ENCODE data around the gene ZBTB22.
A peak's percentile ranks its signal among the peaks of the same experiment; 100 is the strongest.

ZBTB22 gene

DNA sequence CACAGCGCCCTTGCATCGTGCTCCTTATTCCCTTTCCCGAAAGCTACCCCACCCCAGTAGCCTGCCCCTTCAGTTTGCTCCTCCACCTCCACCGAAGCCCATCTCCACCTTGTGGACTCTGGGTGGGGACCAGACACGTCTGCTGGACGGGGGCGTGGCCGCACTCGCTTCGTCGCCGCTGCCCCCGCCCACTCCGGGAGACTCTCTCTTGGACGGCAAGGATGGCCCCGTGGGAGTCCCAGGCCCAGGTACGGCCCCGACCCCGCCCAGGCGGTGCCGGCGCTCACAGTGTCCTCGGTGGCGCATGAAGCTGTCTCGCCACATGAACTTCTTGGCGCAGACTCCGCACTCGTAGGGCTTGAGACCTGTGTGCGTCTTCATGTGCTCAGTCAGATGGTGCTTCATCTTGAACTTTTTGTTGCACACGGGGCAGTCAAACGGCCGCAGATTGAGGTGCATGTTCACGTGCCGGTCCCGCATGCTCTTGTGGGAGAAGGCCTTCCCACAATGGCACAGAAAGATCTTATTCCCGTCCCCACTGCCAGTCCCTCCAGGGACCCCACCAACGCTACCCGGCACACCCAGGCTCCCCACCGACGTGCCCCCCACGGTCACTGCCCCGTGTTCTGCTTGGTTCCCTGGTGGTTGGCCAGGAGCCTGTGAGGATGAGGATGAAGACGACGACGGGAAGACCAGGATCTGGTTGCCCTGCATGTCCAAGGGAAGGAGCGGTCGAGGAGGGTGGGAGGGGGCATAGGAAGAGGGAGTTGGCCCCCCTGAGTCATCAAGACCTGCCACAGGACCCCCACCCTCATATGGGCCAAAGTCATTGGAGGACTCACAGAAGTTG, 2.4 kb downstream of the ZBTB22 start:
- DNase-seq (ENCODE audit: low read depth) = peak; percentile 18
- peak overlapping the region; percentile 92 for H3K4me3 ChIP-seq (ENCODE audit: low read depth, low read length)

DNA sequence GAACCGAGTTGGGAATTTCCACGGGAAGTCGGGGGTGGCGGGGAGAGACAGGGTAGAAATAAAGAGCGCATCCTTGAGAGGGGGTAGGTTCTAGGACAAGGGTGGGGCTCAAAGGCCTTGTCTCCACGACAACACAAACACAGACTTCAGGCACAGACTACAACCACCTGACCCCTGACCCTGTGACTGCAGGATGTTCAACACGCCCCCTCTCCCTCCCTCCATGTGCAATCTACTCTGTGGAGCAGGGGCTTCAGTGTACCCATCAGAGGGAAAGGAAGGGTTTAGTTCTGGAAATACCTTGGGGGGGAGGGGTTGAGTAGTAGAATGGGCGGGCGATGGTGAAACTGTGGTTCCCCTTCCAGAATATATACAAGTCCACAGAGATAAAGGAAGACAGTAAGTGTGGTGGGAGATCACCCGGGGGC, 3.0 kb downstream of the ZBTB22 start:
- TF ChIP-seq, protein P1, sequence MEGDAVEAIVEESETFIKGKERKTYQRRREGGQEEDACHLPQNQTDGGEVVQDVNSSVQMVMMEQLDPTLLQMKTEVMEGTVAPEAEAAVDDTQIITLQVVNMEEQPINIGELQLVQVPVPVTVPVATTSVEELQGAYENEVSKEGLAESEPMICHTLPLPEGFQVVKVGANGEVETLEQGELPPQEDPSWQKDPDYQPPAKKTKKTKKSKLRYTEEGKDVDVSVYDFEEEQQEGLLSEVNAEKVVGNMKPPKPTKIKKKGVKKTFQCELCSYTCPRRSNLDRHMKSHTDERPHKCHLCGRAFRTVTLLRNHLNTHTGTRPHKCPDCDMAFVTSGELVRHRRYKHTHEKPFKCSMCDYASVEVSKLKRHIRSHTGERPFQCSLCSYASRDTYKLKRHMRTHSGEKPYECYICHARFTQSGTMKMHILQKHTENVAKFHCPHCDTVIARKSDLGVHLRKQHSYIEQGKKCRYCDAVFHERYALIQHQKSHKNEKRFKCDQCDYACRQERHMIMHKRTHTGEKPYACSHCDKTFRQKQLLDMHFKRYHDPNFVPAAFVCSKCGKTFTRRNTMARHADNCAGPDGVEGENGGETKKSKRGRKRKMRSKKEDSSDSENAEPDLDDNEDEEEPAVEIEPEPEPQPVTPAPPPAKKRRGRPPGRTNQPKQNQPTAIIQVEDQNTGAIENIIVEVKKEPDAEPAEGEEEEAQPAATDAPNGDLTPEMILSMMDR (conservative IDR thresholded peaks at IDR 0.05; ENCODE audit: low read depth, low read length) = no peak
- peak; percentile 85 for DNase-seq (ENCODE audit: low read depth)
- H3K4me3 ChIP-seq (ENCODE audit: low read depth, low read length) = peak overlapping the region; percentile 92

More for the DNA sequence above, 2.4 kb downstream of the ZBTB22 start:
- TF ChIP-seq, protein P1 (conservative IDR thresholded peaks at IDR 0.05; ENCODE audit: low read depth, low read length) = no peak

DNA sequence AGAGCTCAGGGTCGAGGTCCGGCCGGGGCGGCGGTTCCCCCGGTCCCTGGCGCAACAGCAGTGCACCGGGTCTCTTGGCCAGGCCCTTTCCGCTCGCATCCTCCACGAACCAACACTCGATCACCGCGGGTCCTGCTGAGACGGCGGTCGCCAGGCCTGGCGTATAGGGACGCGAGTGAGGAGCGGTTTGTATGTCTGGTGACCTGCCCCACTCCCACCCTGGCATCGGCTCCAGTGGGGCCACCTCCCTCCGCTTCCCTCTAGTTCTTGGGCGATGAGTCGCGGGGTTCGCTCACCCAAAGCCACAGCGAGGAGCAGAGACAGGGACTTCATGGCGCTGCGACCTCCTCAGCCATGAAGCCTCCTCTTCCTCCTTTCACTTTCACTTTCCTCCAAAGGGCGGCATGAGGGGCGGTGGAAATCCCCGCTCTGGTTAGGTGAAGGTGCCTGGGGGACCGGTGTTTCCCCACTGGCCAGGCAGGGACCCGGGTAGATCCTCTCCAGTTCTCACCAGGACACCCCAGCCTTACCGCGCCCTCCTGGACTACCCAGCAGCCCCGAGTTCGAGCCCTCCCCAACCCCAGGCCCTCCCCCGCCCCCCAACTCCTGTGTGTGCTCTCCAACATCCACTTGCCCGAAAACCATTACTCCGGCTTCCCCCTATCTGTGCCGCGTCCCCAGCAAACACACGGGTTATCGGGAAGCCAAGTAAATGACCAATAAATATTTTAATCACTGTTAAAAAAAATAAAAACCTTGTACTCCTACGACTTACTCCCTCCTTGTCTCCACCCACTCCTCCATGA, 3.6 kb downstream of the ZBTB22 start, which contains the start of gene TAPBP:
TSS of gene TAPBP (minus strand) at position 370 of the 806 bp plus-strand sequence. CDS start at position 333, 37 bp downstream.
- TF ChIP-seq, protein P1 (conservative IDR thresholded peaks at IDR 0.05; ENCODE audit: low read depth, low read length) = no peak

DNA sequence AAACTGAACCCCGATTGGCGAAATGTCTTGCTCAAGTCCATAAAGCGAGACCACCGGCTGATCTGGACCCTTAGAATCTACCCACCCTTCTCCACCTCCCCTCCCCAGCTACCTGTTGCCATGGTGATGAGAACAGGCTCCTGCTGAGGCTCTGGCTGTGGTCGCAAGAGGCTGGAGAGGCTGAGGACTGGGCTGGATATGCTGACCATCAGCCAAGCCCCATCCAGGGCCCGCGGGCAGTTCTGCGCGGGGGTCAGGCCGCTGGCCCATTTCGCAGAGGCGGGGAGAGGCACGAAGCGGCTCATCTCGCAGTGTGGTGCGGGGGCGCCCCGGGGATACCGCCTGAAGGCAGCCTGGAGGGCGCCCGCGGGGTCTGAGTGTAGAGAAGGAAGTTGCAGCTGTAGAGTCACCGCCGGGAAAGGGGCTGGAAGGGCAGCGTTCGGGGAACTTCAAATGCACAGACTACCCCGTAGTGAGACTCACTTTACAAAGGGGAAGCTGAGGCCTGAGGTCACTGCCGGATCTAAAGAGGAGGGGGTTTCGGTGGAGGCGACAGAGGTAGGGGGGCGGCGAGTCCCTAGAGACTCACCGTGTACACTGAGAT, 4.3 kb downstream of the ZBTB22 start:
- TF ChIP-seq, protein P1 (conservative IDR thresholded peaks at IDR 0.05; ENCODE audit: low read depth, low read length) = no peak
- peak; percentile 55 for DNase-seq (ENCODE audit: low read depth)
- H3K4me3 ChIP-seq (ENCODE audit: low read depth, low read length) = peak overlapping the region; percentile 92

More for the DNA sequence above, 3.6 kb downstream of the ZBTB22 start, which contains the start of gene TAPBP:
- peak; percentile 75 for DNase-seq (ENCODE audit: low read depth)
- peak within 1 kb of the TSS; percentile 92 for H3K4me3 ChIP-seq (ENCODE audit: low read depth, low read length)

DNA sequence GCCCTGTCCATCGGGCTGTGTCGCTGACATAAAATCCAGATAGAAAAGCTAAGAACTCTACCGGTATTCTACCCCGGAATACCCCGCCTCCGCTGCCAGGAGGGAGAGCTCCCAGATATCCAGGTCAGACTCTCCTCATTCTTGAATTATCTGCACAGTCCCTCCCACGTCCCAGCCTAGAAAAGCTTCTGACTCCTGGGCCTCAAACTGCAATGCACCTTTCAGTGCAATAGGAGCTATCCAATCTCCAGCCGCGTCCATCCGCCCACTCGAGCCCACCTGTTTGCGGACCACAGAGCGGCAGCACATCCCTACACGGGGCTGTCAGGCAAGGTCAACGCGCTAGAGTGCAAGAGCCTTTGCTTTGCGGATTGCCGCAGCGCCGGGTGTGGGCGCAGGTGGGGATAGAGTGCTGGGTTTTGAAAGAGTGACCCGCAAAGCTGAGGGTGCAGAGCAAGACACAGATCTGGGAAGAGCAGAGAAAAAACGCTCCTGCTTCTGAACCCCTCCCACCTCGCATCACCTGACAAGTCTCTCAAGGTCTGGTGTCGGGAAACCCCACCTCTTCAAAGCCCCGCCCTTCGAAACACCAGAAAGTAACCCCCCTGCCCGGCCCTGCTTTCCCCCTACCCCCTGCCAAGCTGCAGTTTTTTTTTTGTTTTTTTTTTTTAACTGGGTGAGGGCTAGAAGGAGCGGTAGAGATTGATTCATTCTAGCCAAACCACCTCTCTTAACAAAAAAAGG, 5.0 kb downstream of the ZBTB22 start:
- peak; percentile 91 for DNase-seq (ENCODE audit: low read depth)
- TF ChIP-seq, protein P1 (conservative IDR thresholded peaks at IDR 0.05; ENCODE audit: low read depth, low read length) = no peak
- H3K4me3 ChIP-seq (ENCODE audit: low read depth, low read length) = peak overlapping the region; percentile 92

DNA sequence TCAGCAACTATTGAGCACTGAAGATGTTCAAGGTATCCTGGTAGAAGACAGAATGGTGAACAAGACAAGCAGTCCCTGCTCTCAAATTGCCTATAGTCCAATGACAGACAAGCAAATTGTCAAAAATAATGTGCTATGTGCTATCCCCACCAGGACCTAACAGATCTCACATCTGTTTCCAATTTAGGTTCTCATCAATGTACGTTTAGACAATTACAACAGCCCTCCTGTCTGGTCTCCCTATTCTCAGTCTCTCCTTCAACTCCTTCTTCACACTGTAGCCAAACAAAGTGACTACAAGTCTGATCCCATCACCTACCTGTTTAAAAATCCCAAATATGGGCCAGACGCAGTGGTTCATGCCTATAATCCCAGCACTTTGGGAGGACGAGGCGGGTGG, 11.2 kb downstream of the ZBTB22 start:
- TF ChIP-seq, protein P1 (conservative IDR thresholded peaks at IDR 0.05; ENCODE audit: low read depth, low read length) = no peak
- DNase-seq (ENCODE audit: low read depth) = no peak
- H3K4me3 ChIP-seq (ENCODE audit: low read depth, low read length) = no peak overlapping the region

Measured in choroid plexus epithelial cell (primary cell).